HepG2 (cell line): Measurements from ENCODE around the gene MRPL18. TPM values are rescaled to one million over a fixed set of nuclear protein-coding genes. Genes with fewer than 3 reads are reported as not detected.

Experiments
- ARNT2 ChIP-seq: sonication (generic); formaldehyde crosslinking; IDR thresholded peaks from 2 replicates; pipeline ENCODE4 v1.8.0; 2022; ENCODE audit warnings: mild to moderate bottlenecking, low read depth, missing genetic modification reagents, moderate library complexity
- FOSL1 ChIP-seq: sonication (generic); formaldehyde crosslinking; IDR thresholded peaks from 2 replicates; pipeline ENCODE4 v1.9.0; 2021; ENCODE audit warnings: missing genetic modification reagents, borderline replicate concordance
- FOXP1 ChIP-seq, 2 experiments: fragments of 450-650 bp in 1 of 2; IDR thresholded peaks; 2 replicates each; pipeline ENCODE4 v1.6.1; 2017 to 2018; ENCODE audit warnings: antibody characterized with exemption in 1 of 2
- KAT2B ChIP-seq: fragments of 150-350 bp; IDR thresholded peaks from 2 replicates; pipeline ENCODE4 v1.6.1; 2014; ENCODE audit warnings: low read depth, low read length, borderline replicate concordance
- KAT8 ChIP-seq: IDR thresholded peaks from 2 replicates; pipeline ENCODE4 v1.6.1; 2016; ENCODE audit warnings: missing genetic modification reagents, missing compliant biosample characterization
- KDM6A ChIP-seq: IDR thresholded peaks from 2 replicates; pipeline ENCODE4 v1.6.1; 2016; ENCODE audit warnings: low read depth
- NFIB ChIP-seq: sonication (generic); formaldehyde crosslinking; IDR thresholded peaks from 2 replicates; pipeline ENCODE4 v1.9.0; 2021; ENCODE audit warnings: missing genetic modification reagents, mild to moderate bottlenecking, borderline replicate concordance
- PAF1 ChIP-seq: IDR thresholded peaks from 2 replicates; pipeline ENCODE4 v1.6.1; 2016; ENCODE audit warnings: missing genetic modification reagents, missing compliant biosample characterization
- PLRG1 ChIP-seq: fragments of 450-650 bp; conservative IDR thresholded peaks from 2 replicates; pipeline ENCODE4 v1.6.1; 2016
- POLR2AphosphoS5 ChIP-seq: IDR thresholded peaks from 2 replicates; pipeline ENCODE4 v1.6.1; 2012; ENCODE audit warnings: low read depth, low read length
- PRPF4 ChIP-seq: fragments of 200-400 bp; formaldehyde crosslinking; IDR thresholded peaks from 2 replicates; pipeline ENCODE4 v1.6.1; 2016; ENCODE audit warnings: low read length, low read depth; ENCODE audit not compliant: poor library complexity, severe bottlenecking
- THAP11 ChIP-seq: IDR thresholded peaks from 2 replicates; pipeline ENCODE4 v1.6.1; 2016; ENCODE audit warnings: missing biosample characterization, missing genetic modification reagents
- ZNF253 ChIP-seq: sonication (generic); formaldehyde crosslinking; IDR thresholded peaks from 2 replicates; pipeline ENCODE4 v1.8.0; 2022; ENCODE audit warnings: mild to moderate bottlenecking, missing genetic modification reagents, borderline replicate concordance
- ZNF383 ChIP-seq: sonication (generic); formaldehyde crosslinking; IDR thresholded peaks from 2 replicates; pipeline ENCODE4 v1.4.0; 2020; ENCODE audit warnings: missing genetic modification reagents, mild to moderate bottlenecking, borderline replicate concordance
- ZNF546 ChIP-seq: sonication (generic); formaldehyde crosslinking; conservative IDR thresholded peaks from 2 replicates; pipeline ENCODE4 v1.8.1; 2023; ENCODE audit warnings: mild to moderate bottlenecking, missing genetic modification reagents
- polyA plus RNA-seq, 8 experiments: library from polyadenylated mRNA; depleted of rRNA in 3 of 8; stranded (reverse) in 7 of 8; unstranded in 1 of 8; fragments of >200 nt; fragmentation: Illumina TruSeq in 4 of 8; extraction: Trizol in 4 of 8; gene quantifications; 2 replicates each; pipeline versions ENCODE4 v1.2.1 to v1.2.3, GENCODE V29; 2011 to 2016; ENCODE audit warnings: low read depth in 4 of 8, missing spikeins in 1 of 8, mixed read lengths in 1 of 8; ENCODE audit not compliant: insufficient read depth in 1 of 8
- total RNA-seq, 5 experiments: library from RNA; depleted of rRNA; stranded (reverse); fragments of >200 nt; fragmentation: Illumina TruSeq; extraction: Trizol; gene quantifications; 2 replicates each; pipeline ENCODE4 v1.2.3, GENCODE V29; 2016; ENCODE audit warnings: low read depth in 1 of 5
- TF ChIP-seq, protein P1 (sequence below): conservative IDR thresholded peaks from 2 replicates; pipeline ENCODE4 v1.6.1; 2018; ENCODE audit warnings: missing genetic modification reagents
- TF ChIP-seq, protein P2 (sequence below): sonication (generic); formaldehyde crosslinking; IDR thresholded peaks from 2 replicates; pipeline ENCODE4 v1.4.0; 2020; ENCODE audit warnings: missing genetic modification reagents
- TF ChIP-seq, protein P3 (sequence below): sonication (generic); formaldehyde crosslinking; IDR thresholded peaks from 2 replicates; pipeline ENCODE4 v1.5.1; 2020; ENCODE audit warnings: missing genetic modification reagents, mild to moderate bottlenecking, borderline replicate concordance
- TF ChIP-seq, protein P4 (sequence below): sonication (generic); formaldehyde crosslinking; IDR thresholded peaks from 2 replicates; pipeline ENCODE4 v1.8.1; 2023; ENCODE audit warnings: mild to moderate bottlenecking, moderate library complexity, missing genetic modification reagents
- TF ChIP-seq, protein P5 (sequence below): sonication (generic); formaldehyde crosslinking; IDR thresholded peaks from 2 replicates; pipeline ENCODE4 v1.4.0; 2020; ENCODE audit warnings: missing genetic modification reagents, mild to moderate bottlenecking, borderline replicate concordance

Gene MRPL18
- total and polyA plus RNA-seq, 2 of the 13 experiments (the other 11 are each of a cell fraction or from before 2014, with no cell fraction given) = 85.6 to 176 TPM

DNA sequence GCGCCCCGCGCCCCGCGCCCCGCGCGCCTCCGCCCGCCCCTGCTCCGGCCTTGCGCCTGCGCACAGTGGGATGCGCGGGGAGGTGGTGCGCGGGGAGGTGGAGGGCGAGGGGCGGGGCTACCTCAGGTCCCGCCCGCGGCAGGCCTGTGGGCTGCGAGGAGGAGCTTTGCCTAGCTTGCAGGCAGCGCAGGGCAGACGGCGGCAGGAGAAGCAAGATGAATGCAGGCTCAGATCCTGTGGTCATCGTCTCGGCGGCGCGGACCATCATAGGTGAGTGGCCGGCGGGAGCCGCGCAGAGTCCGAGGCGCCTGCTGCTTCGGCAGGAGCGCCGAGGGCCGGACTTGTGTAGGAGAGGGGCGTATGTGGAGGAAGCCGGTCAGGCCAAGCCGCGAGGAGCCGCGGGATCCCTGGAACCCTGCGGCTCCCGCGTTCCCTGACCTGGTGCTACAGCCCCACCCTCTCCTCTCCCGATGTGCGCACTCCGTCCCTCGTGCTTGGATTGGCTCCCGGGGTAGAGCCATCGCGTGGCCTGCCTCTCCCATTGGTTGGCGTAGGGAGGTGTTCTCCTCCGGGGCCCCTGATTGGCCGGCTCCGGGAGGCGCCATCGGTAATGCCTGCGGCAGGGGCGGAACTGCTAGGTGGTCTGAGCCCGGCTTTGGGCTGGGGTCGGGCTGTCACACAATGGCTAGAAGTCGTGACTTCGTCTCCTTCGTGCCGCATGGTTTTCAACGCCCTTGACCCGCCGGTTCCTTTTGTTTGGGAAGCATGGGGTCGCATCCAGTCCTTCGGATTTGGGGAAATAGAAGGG, 28.2 kb upstream of the MRPL18 start, which contains the start of gene ACAT2 (continued):
- TF ChIP-seq ZNF253 (CRISPR knock-in tag) (no peak), KAT8 (CRISPR knock-in tag) (peak; percentile 78), KDM6A (CRISPR knock-in tag) (no peak), ZNF546 (CRISPR knock-in tag) (no peak; the same call in 1 of the 2 replicates), PLRG1 (no peak), POLR2AphosphoS5 (peak; percentile 88), NFIB (CRISPR knock-in tag) (no peak), PAF1 (CRISPR knock-in tag) (0 out of 2 replicates have a peak, but pooled peaks have one; percentile 71), FOXP1 (IDR thresholded peaks at IDR 0.05) (no peak), FOXP1 (CRISPR knock-in tag; IDR thresholded peaks at IDR 0.05) (no peak), KAT2B (no peak), PRPF4 (no peak), ZNF383 (no peak; the same call in 1 of the 2 replicates), THAP11 (CRISPR knock-in tag) (peak; percentile 40; the same call in 1 of the 2 replicates), FOSL1 (peak; percentile 29; the same call in 1 of the 2 replicates), ARNT2 (CRISPR knock-in tag) (peak; percentile 55)
- TF ChIP-seq, protein P1, sequence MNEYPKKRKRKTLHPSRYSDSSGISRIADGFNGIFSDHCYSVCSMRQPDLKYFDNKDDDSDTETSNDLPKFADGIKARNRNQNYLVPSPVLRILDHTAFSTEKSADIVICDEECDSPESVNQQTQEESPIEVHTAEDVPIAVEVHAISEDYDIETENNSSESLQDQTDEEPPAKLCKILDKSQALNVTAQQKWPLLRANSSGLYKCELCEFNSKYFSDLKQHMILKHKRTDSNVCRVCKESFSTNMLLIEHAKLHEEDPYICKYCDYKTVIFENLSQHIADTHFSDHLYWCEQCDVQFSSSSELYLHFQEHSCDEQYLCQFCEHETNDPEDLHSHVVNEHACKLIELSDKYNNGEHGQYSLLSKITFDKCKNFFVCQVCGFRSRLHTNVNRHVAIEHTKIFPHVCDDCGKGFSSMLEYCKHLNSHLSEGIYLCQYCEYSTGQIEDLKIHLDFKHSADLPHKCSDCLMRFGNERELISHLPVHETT (CRISPR knock-in tag) = peak; percentile 65
- TF ChIP-seq, protein P2, sequence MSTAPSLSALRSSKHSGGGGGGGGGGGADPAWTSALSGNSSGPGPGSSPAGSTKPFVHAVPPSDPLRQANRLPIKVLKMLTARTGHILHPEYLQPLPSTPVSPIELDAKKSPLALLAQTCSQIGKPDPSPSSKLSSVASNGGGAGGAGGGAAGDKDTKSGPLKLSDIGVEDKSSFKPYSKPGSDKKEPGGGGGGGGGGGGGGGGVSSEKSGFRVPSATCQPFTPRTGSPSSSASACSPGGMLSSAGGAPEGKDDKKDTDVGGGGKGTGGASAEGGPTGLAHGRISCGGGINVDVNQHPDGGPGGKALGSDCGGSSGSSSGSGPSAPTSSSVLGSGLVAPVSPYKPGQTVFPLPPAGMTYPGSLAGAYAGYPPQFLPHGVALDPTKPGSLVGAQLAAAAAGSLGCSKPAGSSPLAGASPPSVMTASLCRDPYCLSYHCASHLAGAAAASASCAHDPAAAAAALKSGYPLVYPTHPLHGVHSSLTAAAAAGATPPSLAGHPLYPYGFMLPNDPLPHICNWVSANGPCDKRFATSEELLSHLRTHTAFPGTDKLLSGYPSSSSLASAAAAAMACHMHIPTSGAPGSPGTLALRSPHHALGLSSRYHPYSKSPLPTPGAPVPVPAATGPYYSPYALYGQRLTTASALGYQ (CRISPR knock-in tag) = peak; percentile 82; the same call in 1 of the 2 replicates
- TF ChIP-seq, protein P3, sequence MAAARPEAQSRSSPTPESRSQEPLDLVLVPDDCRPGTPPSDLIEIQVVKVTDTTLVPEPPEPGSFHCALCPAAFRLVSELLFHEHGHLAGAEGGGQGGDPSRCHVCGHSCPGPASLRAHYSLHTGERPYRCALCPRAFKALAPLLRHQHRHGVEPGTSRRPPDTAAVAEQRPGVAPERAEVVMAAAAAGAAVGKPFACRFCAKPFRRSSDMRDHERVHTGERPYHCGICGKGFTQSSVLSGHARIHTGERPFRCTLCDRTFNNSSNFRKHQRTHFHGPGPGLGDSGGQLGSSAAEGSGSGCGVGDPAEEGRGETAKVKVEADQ (CRISPR knock-in tag) = no peak; the same call in 1 of the 2 replicates
- TF ChIP-seq, protein P4, sequence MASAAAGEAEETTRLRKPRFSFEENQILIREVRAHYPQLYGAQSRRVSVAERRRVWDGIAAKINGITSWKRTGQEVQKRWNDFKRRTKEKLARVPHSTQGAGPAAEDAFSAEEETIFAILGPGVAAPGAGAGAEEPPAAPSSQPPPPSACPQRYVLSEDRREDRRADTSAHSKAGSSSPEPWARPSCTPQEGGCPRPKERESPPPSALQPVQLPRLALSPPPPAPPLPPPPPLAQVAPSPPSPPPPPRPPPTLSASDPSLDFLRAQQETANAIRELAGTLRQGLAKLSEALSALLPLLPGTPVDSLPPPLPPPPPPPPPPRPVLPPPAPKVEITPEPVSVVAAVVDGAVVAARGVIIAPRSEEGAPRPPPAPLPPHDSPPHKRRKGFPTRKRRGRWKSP (CRISPR knock-in tag) = peak; percentile 69; the same call in 1 of the 2 replicates
- TF ChIP-seq, protein P5, sequence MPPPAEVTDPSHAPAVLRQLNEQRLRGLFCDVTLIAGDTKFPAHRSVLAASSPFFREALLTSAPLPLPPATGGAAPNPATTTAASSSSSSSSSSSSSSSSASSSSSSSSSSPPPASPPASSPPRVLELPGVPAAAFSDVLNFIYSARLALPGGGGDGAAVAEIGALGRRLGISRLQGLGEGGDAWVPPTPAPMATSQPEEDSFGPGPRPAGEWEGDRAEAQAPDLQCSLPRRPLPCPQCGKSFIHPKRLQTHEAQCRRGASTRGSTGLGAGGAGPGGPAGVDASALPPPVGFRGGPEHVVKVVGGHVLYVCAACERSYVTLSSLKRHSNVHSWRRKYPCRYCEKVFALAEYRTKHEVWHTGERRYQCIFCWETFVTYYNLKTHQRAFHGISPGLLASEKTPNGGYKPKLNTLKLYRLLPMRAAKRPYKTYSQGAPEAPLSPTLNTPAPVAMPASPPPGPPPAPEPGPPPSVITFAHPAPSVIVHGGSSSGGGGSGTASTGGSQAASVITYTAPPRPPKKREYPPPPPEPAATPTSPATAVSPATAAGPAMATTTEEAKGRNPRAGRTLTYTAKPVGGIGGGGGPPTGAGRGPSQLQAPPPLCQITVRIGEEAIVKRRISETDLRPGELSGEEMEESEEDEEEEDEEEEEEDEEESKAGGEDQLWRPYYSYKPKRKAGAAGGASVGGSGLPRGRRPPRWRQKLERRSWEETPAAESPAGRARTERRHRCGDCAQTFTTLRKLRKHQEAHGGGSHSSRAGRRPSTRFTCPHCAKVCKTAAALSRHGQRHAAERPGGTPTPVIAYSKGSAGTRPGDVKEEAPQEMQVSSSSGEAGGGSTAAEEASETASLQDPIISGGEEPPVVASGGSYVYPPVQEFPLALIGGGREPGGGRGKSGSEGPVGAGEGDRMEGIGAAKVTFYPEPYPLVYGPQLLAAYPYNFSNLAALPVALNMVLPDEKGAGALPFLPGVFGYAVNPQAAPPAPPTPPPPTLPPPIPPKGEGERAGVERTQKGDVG (CRISPR knock-in tag) = peak; percentile 65; the same call in 1 of the 2 replicates
